ENCODE results near the gene NALCN.

DNA sequence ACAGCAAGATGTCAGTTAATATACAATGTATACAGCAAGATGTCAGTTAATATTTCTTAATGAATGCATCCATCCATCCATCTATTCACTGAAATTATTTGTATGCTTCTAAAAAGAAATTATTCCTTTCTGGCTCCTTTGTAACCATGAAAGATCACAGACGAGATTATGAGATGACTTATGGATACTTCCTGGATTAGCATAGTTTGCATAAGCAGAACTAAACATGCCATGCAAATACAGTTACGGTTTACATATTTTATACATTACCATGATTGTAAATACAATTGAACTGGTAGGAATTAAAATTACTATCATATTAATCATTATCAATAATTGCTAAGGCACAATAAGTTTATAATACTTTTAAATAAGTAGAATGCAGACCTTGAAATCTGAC is 32.7 kb downstream of the NALCN start:
- TF ChIP-seq, protein P1, sequence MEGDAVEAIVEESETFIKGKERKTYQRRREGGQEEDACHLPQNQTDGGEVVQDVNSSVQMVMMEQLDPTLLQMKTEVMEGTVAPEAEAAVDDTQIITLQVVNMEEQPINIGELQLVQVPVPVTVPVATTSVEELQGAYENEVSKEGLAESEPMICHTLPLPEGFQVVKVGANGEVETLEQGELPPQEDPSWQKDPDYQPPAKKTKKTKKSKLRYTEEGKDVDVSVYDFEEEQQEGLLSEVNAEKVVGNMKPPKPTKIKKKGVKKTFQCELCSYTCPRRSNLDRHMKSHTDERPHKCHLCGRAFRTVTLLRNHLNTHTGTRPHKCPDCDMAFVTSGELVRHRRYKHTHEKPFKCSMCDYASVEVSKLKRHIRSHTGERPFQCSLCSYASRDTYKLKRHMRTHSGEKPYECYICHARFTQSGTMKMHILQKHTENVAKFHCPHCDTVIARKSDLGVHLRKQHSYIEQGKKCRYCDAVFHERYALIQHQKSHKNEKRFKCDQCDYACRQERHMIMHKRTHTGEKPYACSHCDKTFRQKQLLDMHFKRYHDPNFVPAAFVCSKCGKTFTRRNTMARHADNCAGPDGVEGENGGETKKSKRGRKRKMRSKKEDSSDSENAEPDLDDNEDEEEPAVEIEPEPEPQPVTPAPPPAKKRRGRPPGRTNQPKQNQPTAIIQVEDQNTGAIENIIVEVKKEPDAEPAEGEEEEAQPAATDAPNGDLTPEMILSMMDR (IDR thresholded peaks at IDR 0.05; ENCODE audit: insufficient read depth, low read length, poor library complexity, severe bottlenecking) = no peak
- TF ChIP-seq EZH2phosphoT487 (conservative IDR thresholded peaks at IDR 0.05; ENCODE audit: low read length) = no peak

Data from SU-DHL-6 (cell line).